Thyroid gland (tissue), 4 donors: ENCODE data around the gene GPC6. TPM values are rescaled to one million over a fixed set of nuclear protein-coding genes. Genes with fewer than 3 reads are reported as not detected.

ENCODE experiments used
- DNase-seq, 2 donors: peaks; one replicate each; pipeline ENCODE4 v3.0.0-alpha.2; 2019
- H3K27ac ChIP-seq, 3 donors: fragments of 200-600 bp; sonication (generic); 1 replicate in 2 of 3; 2 replicates in 1 of 3; pipeline ENCODE4 v1.5.1; 2016 to 2019; ENCODE audit warnings: mild to moderate bottlenecking in 1 of 3, moderate library complexity in 1 of 3
- H3K27me3 ChIP-seq: fragments of 200-600 bp; sonication (generic); one replicate; pipeline ENCODE4 v1.5.1; 2019
- H3K36me3 ChIP-seq, 2 donors: fragments of 200-600 bp; sonication (generic); one replicate each; pipeline ENCODE4 v1.5.1; 2016 to 2019
- H3K4me1 ChIP-seq, 2 donors: fragments of 200-600 bp; sonication (generic); one replicate each; pipeline ENCODE4 v1.5.1; 2017 to 2019
- H3K4me3 ChIP-seq, 3 donors: fragments of 200-600 bp; sonication (generic); replicated peaks in 1 of 3; 1 replicate in 2 of 3; 2 replicates in 1 of 3; pipeline ENCODE4 v1.5.1; 2016; ENCODE audit warnings: mild to moderate bottlenecking in 1 of 3
- H3K9me3 ChIP-seq: fragments of 200-600 bp; sonication (generic); one replicate; pipeline ENCODE4 v1.5.1; 2017
- POLR2A ChIP-seq, 2 donors: fragments of 450-650 bp; IDR thresholded peaks; one replicate each; pipeline ENCODE4 v1.6.1; 2017; ENCODE audit warnings: antibody characterized with exemption in 2 of 2, mild to moderate bottlenecking in 2 of 2, moderate library complexity in 1 of 2
- WGBS, 2 donors: methylation state at CpG; one replicate each; pipeline ENCODE4 v1.1.5; 2017; 5-methylcytosine and 5-hydroxymethylcytosine counted together
- intact Hi-C: fragments of 100-400 bp; cut with DNase I; formaldehyde crosslinking; loops from one replicate; pipeline ENCODE4 v1.15.1; 2023
- total RNA-seq, 4 donors: library from RNA; depleted of rRNA; stranded (reverse); fragments of >200 nt; gene quantifications; one replicate each; pipeline ENCODE4 v1.2.3, GENCODE V29; 2016
- TF ChIP-seq, protein P1 (sequence below), 6 experiments: fragments of 200-600 bp in 3 of 6; fragments of 450-650 bp in 3 of 6; sonication (generic) in 3 of 6; IDR thresholded peaks; one replicate each; pipeline ENCODE4 v1.5.1; 2016 to 2019; ENCODE audit warnings: antibody characterized with exemption in 6 of 6, mild to moderate bottlenecking in 2 of 6, inconsistent platforms in 1 of 6, moderate library complexity in 1 of 6

GPC6 gene
- total RNA-seq, 4 donors from 2014 or later, result 2.8 to 13.4 (median 7.5) TPM

DNA sequence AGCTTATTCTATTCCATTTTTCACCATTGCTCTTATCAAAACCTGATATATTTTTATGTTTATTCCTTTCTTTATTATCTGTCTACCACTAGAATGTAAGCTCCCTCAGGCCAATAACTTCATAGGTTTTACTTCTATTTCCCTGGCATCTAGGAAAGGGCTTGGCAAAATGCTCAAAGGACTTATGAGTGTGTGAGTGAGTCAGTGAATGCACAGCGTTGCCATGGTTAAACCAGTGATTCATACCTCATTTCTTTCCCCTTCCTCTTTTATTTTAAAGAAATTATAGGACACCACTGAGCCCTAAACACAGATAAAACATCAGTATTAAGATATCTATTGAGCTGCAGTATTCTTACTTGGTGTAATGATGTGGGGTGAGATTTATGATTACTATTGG is 162.1 kb downstream of the GPC6 start:
- 86 to 92% methylated on average over 1 of the region's 1 CpG for WGBS, 2 donors
- intact Hi-C loops, result no loop called here
- Histone ChIP-seq H3K27me3 (no peaks in the 10 kb centered on the region), H3K36me3 (no peaks in the 10 kb centered on the region), H3K4me1 (no peaks in the 10 kb centered on the region), H3K4me3 (no peak overlapping the region), H3K27ac (no peak overlapping the region), H3K9me3 (no peaks in the 10 kb centered on the region)
- TF ChIP-seq POLR2A (IDR thresholded peaks at IDR 0.05), result no peak
- TF ChIP-seq, protein P1, sequence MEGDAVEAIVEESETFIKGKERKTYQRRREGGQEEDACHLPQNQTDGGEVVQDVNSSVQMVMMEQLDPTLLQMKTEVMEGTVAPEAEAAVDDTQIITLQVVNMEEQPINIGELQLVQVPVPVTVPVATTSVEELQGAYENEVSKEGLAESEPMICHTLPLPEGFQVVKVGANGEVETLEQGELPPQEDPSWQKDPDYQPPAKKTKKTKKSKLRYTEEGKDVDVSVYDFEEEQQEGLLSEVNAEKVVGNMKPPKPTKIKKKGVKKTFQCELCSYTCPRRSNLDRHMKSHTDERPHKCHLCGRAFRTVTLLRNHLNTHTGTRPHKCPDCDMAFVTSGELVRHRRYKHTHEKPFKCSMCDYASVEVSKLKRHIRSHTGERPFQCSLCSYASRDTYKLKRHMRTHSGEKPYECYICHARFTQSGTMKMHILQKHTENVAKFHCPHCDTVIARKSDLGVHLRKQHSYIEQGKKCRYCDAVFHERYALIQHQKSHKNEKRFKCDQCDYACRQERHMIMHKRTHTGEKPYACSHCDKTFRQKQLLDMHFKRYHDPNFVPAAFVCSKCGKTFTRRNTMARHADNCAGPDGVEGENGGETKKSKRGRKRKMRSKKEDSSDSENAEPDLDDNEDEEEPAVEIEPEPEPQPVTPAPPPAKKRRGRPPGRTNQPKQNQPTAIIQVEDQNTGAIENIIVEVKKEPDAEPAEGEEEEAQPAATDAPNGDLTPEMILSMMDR (IDR thresholded peaks at IDR 0.05), result no peak
- no peak for DNase-seq

DNA sequence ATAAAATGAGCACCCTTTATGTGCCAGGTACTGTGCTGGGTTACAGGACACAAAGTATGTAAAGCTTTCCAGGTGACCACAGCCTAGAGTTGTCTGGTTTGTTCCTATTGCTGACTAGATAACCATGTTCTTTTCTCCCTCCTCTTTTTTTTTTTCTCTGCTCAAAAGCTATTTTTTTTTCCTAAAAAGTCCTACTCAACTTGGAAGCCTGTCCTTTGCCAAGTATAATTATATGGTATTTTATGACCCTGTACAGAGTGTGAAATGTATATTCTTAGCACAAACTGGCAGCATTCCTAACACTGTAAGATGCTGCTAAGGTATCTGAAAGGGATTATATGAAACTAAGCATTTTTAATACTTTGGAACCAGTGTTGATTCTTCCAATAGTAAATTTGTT is 171.0 kb downstream of the GPC6 start:
- no peaks in the 10 kb centered on the region for H3K4me1 ChIP-seq
- TF ChIP-seq POLR2A (IDR thresholded peaks at IDR 0.05), result no peak
- TF ChIP-seq, protein P1 (IDR thresholded peaks at IDR 0.05), result no peak
- H3K27me3 ChIP-seq, result no peaks in the 10 kb centered on the region
- H3K4me3 ChIP-seq, result no peak overlapping the region
- no peaks in the 10 kb centered on the region for H3K36me3 ChIP-seq
- no peaks in the 10 kb centered on the region for H3K9me3 ChIP-seq
- no peak overlapping the region for H3K27ac ChIP-seq
- DNase-seq, result no peak
- intact Hi-C loops, result no loop called here

DNA sequence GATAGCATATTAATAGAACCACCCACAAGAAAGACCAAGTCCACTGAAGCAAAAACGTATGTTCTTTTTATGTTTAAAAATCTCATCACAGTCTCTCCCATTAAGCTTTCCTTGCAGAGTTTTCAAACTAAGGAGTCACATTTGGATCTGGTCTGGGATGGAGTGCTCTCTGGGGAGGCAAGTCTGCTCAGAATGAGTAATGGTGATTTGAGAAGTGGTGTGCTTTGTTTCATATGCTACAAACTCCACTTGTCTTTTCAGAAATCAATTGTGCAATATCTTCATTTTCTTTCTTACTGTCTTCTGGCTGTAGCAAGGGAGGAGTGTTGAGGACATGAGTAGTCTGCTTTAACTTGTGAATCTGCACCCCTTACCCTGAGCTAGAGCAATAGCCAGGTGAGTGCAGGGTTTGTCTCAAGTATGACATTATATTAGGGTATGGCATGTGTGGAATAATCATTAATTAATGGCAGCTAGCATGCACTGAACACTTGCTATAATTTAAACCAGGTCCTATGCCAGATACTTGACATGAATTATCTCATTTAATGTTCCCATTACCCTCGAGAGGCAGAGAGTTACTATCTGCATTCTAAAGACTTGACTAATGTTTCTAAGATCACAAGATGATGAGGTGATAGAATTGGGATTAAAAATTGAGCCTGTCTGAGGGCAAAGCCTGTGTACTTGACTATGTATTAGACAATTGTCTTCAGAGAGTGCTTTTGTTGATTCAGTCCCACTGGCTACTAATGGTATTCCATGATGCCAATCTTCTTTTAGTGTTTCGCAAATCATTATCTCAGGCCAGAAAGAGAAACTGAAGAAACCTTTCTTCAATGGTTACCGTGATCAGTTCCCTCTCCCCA is 171.8 kb downstream of the GPC6 start:
- 72 to 78% methylated on average over 4 of the region's 4 CpGs for WGBS, 2 donors
- no peaks in the 10 kb centered on the region for H3K27me3 ChIP-seq
- TF ChIP-seq, protein P1 (IDR thresholded peaks at IDR 0.05), result no peak
- no peak for TF ChIP-seq POLR2A (IDR thresholded peaks at IDR 0.05)
- H3K36me3 ChIP-seq, result no peaks in the 10 kb centered on the region
- no peak overlapping the region for H3K4me3 ChIP-seq
- H3K9me3 ChIP-seq, result no peaks in the 10 kb centered on the region
- no peak for DNase-seq
- intact Hi-C loops, result no loop called here
- no peaks in the 10 kb centered on the region for H3K4me1 ChIP-seq
- no peak overlapping the region for H3K27ac ChIP-seq

DNA sequence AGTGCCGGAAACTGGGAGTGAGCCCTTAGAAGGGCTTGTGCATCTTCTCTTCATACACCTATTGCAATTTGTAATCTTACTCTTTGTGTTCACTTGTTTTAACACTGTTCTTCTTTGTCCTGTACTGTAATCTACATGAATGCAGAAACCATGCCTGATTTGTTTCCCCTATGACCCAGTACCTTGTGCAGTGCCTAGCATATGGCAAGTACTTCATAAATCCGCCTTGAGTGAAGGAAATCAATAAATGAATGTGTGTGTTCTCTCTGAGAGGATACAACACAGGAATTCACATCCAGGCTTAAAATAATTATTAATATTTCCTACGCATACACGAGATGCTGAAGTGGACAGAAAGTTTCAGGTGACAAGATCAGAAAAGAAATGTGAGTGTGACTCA is 172.6 kb downstream of the GPC6 start:
- H3K27ac ChIP-seq, result no peak overlapping the region
- WGBS, 2 donors, result 85 to 96% methylated on average over 4 of the region's 4 CpGs
- no peaks in the 10 kb centered on the region for H3K9me3 ChIP-seq
- intact Hi-C loops, result no loop called here
- no peak overlapping the region for H3K4me3 ChIP-seq
- TF ChIP-seq, protein P1 (IDR thresholded peaks at IDR 0.05), result no peak
- no peak for TF ChIP-seq POLR2A (IDR thresholded peaks at IDR 0.05)
- no peaks in the 10 kb centered on the region for H3K36me3 ChIP-seq
- H3K27me3 ChIP-seq, result no peaks in the 10 kb centered on the region
- no peaks in the 10 kb centered on the region for H3K4me1 ChIP-seq
- DNase-seq, result no peak

DNA sequence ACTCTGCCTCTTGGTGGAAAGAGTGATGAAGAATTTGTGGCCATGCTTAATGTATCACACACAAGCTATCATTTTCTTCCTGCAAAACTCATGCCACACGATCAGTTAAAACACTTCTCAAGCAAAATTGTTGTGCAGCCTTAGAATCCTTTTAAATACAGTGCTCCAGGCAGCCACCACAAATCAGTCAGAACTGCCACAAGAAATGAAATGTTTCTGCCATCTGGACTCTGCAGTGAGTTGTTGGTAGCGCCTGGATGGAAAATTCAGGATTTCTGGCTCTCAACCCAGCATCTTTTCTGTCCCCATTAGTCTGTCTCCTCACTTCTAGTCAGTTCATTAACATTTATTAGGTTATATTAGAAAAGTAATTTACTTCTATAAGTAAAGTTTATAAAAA is 179.5 kb downstream of the GPC6 start:
- no peak for TF ChIP-seq POLR2A (IDR thresholded peaks at IDR 0.05)
- TF ChIP-seq, protein P1 (IDR thresholded peaks at IDR 0.05), result no peak
- intact Hi-C loops, result no loop called here
- Histone ChIP-seq H3K9me3 (no peaks in the 10 kb centered on the region), H3K4me1 (no peaks in the 10 kb centered on the region), H3K27me3 (no peaks in the 10 kb centered on the region), H3K36me3 (no peaks in the 10 kb centered on the region), H3K4me3 (no peak overlapping the region), H3K27ac (no peak overlapping the region)
- 91 to 97% methylated on average over 2 of the region's 2 CpGs for WGBS, 2 donors
- no peak for DNase-seq
